Cardiac muscle cell (in vitro differentiated cells and primary cell): Measurements from ENCODE around the gene TP53BP1. TPM values are rescaled to one million over a fixed set of nuclear protein-coding genes. Genes with fewer than 3 reads are reported as not detected.

Experiments
- DNase-seq, 2 donors: peaks; one replicate each; pipeline versions ENCODE4 v3.0.0 to v3.0.0-alpha.2; 2010 to 2017; ENCODE audit warnings: low read depth in 1 of 2, low spot score in 1 of 2
- H3K27ac ChIP-seq: fragments of 200-600 bp; sonication (generic); 2 replicates; pipeline ENCODE4 v1.5.1; 2016
- H3K27me3 ChIP-seq: fragments of 200-600 bp; sonication (generic); 2 replicates; pipeline ENCODE4 v1.6.0; 2016; ENCODE audit warnings: control low read depth
- H3K36me3 ChIP-seq: fragments of 200-600 bp; sonication (generic); 2 replicates; pipeline ENCODE4 v1.5.1; 2016; ENCODE audit warnings: control low read depth
- H3K4me1 ChIP-seq: fragments of 200-600 bp; sonication (generic); 2 replicates; pipeline ENCODE4 v1.8.1; 2017; ENCODE audit warnings: low read depth, mild to moderate bottlenecking, mixed run types
- H3K4me3 ChIP-seq: fragments of 200-600 bp; sonication (generic); 2 replicates; pipeline ENCODE4 v1.5.1; 2016; ENCODE audit warnings: mild to moderate bottlenecking
- H3K9me3 ChIP-seq: fragments of 200-600 bp; sonication (generic); 2 replicates; pipeline ENCODE4 v1.5.1; 2017; ENCODE audit warnings: low read depth, mild to moderate bottlenecking, control low read depth
- polyA plus RNA-seq: library from polyadenylated mRNA; unstranded; fragments of >200 nt; fragmentation: Nextera tagmentation; extraction: Ambion mirVana; gene quantifications from 2 replicates; pipeline ENCODE4 v1.2.1, GENCODE V29; 2016
- total RNA-seq: library from RNA; depleted of rRNA; stranded (reverse); fragments of >200 nt; gene quantifications from 2 replicates; pipeline ENCODE4 v1.2.3, GENCODE V29; 2016
- TF ChIP-seq, protein P1 (sequence below): IDR thresholded peaks from 2 replicates; pipeline ENCODE4 v1.5.1; 2012; ENCODE audit warnings: low read depth, mild to moderate bottlenecking, low read length

The TP53BP1 gene
- total and polyA plus RNA-seq, 2 experiments from 2014 or later: 41.0 to 84.1 TPM

GRCh38 chr15:43513550-43513949, 20.6 kb upstream of the TP53BP1 start:
- Histone ChIP-seq H3K4me1 (peaks cover 26% of the 10 kb centered on the region), H3K27me3 (no peaks in the 10 kb centered on the region), H3K36me3 (no peaks in the 10 kb centered on the region), H3K27ac (no peak overlapping the region), H3K9me3 (no peaks in the 10 kb centered on the region), H3K4me3 (no peak overlapping the region)
- no peak for DNase-seq
- TF ChIP-seq, protein P1, sequence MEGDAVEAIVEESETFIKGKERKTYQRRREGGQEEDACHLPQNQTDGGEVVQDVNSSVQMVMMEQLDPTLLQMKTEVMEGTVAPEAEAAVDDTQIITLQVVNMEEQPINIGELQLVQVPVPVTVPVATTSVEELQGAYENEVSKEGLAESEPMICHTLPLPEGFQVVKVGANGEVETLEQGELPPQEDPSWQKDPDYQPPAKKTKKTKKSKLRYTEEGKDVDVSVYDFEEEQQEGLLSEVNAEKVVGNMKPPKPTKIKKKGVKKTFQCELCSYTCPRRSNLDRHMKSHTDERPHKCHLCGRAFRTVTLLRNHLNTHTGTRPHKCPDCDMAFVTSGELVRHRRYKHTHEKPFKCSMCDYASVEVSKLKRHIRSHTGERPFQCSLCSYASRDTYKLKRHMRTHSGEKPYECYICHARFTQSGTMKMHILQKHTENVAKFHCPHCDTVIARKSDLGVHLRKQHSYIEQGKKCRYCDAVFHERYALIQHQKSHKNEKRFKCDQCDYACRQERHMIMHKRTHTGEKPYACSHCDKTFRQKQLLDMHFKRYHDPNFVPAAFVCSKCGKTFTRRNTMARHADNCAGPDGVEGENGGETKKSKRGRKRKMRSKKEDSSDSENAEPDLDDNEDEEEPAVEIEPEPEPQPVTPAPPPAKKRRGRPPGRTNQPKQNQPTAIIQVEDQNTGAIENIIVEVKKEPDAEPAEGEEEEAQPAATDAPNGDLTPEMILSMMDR: no peak

DNA sequence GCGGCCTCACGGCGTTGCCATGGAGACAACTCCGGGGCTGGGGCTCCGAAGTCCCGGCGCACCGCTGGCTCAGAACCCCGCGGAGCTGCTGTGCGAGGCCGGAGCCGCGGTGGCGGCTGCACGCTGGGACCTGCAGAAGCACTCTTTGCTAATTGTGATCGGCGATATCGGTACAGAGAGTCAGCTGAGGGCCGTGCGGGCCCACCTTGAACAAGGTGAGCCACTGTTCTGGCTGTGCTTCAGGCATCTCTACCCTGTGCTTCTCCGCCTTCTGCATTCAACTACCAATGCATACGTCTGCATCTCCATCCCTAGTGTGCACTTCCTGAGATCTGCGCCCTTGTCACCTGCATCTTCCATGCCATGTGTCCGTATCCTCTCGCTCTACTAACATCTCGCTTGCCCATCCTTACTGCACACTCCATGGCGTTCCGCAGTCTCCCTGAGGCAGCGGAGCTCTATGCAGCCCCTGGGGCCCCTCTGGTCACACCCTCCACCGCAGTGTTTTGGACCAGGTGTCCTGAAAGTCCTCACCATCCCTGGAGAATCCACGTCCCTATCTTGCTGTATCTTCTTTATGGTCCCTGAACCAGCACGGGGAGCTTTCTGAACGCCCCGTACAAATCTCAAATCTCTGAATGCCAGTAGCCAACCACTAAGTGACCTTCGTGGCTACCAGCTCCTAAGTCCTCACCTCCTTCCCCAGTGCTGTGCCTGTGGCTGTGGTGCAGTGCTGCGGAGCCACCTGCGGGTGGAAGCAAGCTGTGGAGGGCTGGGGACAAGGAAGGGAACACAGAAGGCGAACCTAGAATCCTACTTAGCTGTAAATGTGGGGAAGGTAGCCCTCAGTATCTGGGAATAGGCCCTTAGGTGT, 18.3 kb upstream of the TP53BP1 start:
- no peak overlapping the region for H3K27ac ChIP-seq
- H3K4me1 ChIP-seq: peaks cover 20% of the 10 kb centered on the region

DNA sequence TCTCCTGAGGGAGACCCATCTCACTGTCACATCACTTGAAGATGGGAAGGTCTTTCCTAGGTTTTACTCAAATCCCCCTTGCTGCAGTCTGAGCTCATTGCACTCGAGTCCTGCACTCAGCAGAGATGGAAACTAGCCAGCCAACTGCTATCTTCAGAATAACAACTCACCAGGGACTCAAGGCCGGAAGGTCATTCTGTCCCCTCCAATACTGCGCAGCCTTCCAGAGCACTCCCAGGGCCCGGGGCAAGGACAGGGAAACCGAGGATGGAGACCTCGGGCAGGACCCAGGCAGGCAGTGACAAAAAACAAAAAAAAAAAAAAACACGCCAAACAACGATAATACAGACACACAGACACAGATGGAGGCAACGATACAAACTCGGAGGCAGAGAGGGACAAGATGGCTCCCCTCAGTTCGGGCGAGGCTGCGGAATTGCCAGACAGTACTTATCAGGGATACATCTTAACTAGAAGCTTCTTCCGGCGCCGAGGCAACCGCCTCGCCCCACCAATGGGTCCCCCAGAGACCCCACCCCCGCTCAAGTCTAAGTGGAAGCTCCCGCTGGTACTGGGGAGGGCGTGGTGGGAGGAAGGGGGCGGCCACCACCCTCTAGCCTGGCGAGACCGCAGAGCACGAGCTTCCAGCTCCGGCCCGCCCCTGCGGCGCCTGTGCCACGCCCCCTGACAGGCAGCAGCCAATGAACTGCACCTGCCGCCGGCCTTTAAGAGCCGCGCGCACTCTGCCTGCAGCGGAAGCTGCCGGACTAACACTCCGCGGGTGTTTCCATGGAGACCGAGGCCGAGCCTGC, 17.4 kb upstream of the TP53BP1 start:
- Histone ChIP-seq H3K36me3 (no peaks in the 10 kb centered on the region), H3K9me3 (no peaks in the 10 kb centered on the region), H3K4me3 (peak overlapping the region; percentile 49), H3K27ac (peak overlapping the region; percentile 89), H3K27me3 (no peaks in the 10 kb centered on the region), H3K4me1 (peaks cover 20% of the 10 kb centered on the region)
- DNase-seq: peak; percentile 99 to 100
- TF ChIP-seq, protein P1: peak; percentile 38

More for the DNA sequence above, 18.3 kb upstream of the TP53BP1 start:
- Histone ChIP-seq H3K9me3 (no peaks in the 10 kb centered on the region), H3K4me3 (peak overlapping the region; percentile 49), H3K27me3 (no peaks in the 10 kb centered on the region), H3K36me3 (no peaks in the 10 kb centered on the region)
- DNase-seq: peak in 1 of 2 donors; percentile 50
- TF ChIP-seq, protein P1: peak; percentile 15

- TF ChIP-seq, protein P1: no peak
- Histone ChIP-seq H3K36me3 (no peaks in the 10 kb centered on the region), H3K27ac (peak overlapping the region; percentile 89), H3K4me3 (peak overlapping the region; percentile 49), H3K4me1 (peaks cover 20% of the 10 kb centered on the region), H3K27me3 (no peaks in the 10 kb centered on the region), H3K9me3 (no peaks in the 10 kb centered on the region)
- peak in 1 of 2 donors; percentile 55 for DNase-seq
Observed at GRCh38 chr15:43509660-43510199, 16.8 kb upstream of the TP53BP1 start.

- Histone ChIP-seq H3K9me3 (no peaks in the 10 kb centered on the region), H3K4me1 (peaks cover 20% of the 10 kb centered on the region), H3K4me3 (no peak overlapping the region), H3K27ac (peak overlapping the region; percentile 89), H3K36me3 (no peaks in the 10 kb centered on the region), H3K27me3 (no peaks in the 10 kb centered on the region)
- TF ChIP-seq, protein P1: no peak
- peak in 1 of 2 donors; percentile 40 for DNase-seq
Observed at GRCh38 chr15:43508991-43509659, 16.2 kb upstream of the TP53BP1 start.
